Naive thymus-derived CD4-positive, alpha-beta T cell (primary cell): ENCODE data around the gene PRCD. TPM values are rescaled to one million over a fixed set of nuclear protein-coding genes. Genes with fewer than 3 reads are reported as not detected.
"Not testable (repeated sequence)": the region's sequence is repeated elsewhere in the genome, so short reads cannot be mapped to it uniquely, and the experiment has no call there.

Experiments used
- ATAC-seq: fragments of 150-1000 bp; cut with Tn5 transposase; 2 replicates; pipeline ENCODE4 v1.10.0; 2021; ENCODE audit warnings: mild to moderate bottlenecking, moderate library complexity
- CTCF ChIA-PET: fragments of 350-600 bp; sonication (Branson Sonifier 250); formaldehyde crosslinking; loops from one replicate; lab custom pipeline; 2021; ENCODE audit warnings: antibody characterized with exemption; lab: Charles Lee
- POLR2A ChIA-PET: fragments of 350-600 bp; sonication (Branson Sonifier 250); formaldehyde crosslinking; loops from one replicate; lab custom pipeline; 2021; ENCODE audit warnings: antibody characterized with exemption, inconsistent platforms; lab: Charles Lee
- DNase-seq, 9 donors: peaks; one replicate each; pipeline versions ENCODE4 v3.0.0 to v3.0.0-alpha.2; 2020 to 2022; ENCODE audit warnings: mixed read lengths in 1 of 9
- H3K27ac ChIP-seq: one replicate; pipeline ENCODE4 v1.7.0; 2013; ENCODE audit warnings: mild to moderate bottlenecking, low read depth, low read length, moderate library complexity
- H3K27me3 ChIP-seq, 2 donors: one replicate each; pipeline ENCODE4 v1.7.0; 2013; ENCODE audit warnings: low read length in 2 of 2, mild to moderate bottlenecking in 2 of 2, moderate library complexity in 2 of 2; ENCODE audit not compliant: control insufficient read depth in 2 of 2, insufficient read depth in 2 of 2
- H3K36me3 ChIP-seq, 3 experiments: 1 replicate in 2 of 3; 2 replicates in 1 of 3; pipeline ENCODE4 v1.7.0; 2013; ENCODE audit warnings: low read length in 3 of 3, mild to moderate bottlenecking in 3 of 3, moderate library complexity in 1 of 3; ENCODE audit not compliant: insufficient read depth in 3 of 3, control insufficient read depth in 2 of 3
- H3K4me1 ChIP-seq, 2 donors: one replicate each; pipeline ENCODE4 v1.7.0; 2013; ENCODE audit warnings: low read length in 2 of 2, mild to moderate bottlenecking in 2 of 2, moderate library complexity in 1 of 2; ENCODE audit not compliant: control insufficient read depth in 2 of 2, insufficient read depth in 2 of 2
- H3K4me3 ChIP-seq: 2 replicates; pipeline ENCODE4 v1.7.0; 2013; ENCODE audit warnings: mild to moderate bottlenecking, low read length
- H3K9me3 ChIP-seq, 3 experiments: 1 replicate in 2 of 3; 2 replicates in 1 of 3; pipeline ENCODE4 v1.7.0; 2013; ENCODE audit warnings: low read length in 3 of 3; ENCODE audit not compliant: control insufficient read depth in 2 of 3
- H3K27ac Mint-ChIP-seq, 9 donors: one replicate each; pipeline ENCODE4 v1.8.0; 2020 to 2022; ENCODE audit warnings: mixed read lengths in 9 of 9, mild to moderate bottlenecking in 8 of 9, moderate library complexity in 5 of 9, inconsistent platforms in 2 of 9
- H3K27me3 Mint-ChIP-seq, 5 donors: one replicate each; pipeline ENCODE4 v1.8.0; 2021 to 2022; ENCODE audit warnings: mixed read lengths in 5 of 5, mild to moderate bottlenecking in 1 of 5
- H3K36me3 Mint-ChIP-seq, 5 donors: one replicate each; pipeline ENCODE4 v1.8.0; 2020 to 2022; ENCODE audit warnings: mixed read lengths in 5 of 5, mild to moderate bottlenecking in 3 of 5, inconsistent platforms in 1 of 5
- H3K4me1 Mint-ChIP-seq, 7 donors: one replicate each; pipeline ENCODE4 v1.8.0; 2020 to 2022; ENCODE audit warnings: mixed read lengths in 7 of 7, mild to moderate bottlenecking in 3 of 7, inconsistent platforms in 1 of 7
- H3K4me3 Mint-ChIP-seq, 10 donors: one replicate each; pipeline ENCODE4 v1.8.0; 2020 to 2022; ENCODE audit warnings: mild to moderate bottlenecking in 10 of 10, mixed read lengths in 10 of 10, moderate library complexity in 6 of 10, inconsistent platforms in 2 of 10
- H3K9me3 Mint-ChIP-seq, 11 donors: one replicate each; pipeline ENCODE4 v1.8.0; 2020 to 2022; ENCODE audit warnings: mixed read lengths in 11 of 11, mild to moderate bottlenecking in 4 of 11, inconsistent platforms in 1 of 11, moderate library complexity in 1 of 11
- intact Hi-C, 2 donors: fragments of 100-400 bp; cut with micrococcal nuclease; formaldehyde crosslinking; loops; one replicate each; pipeline ENCODE4 v1.15.1; 2023
- polyA plus RNA-seq, 2 donors: library from polyadenylated mRNA; unstranded; fragments of 300-500 nt; fragmentation: Illumina TruSeq; gene quantifications; one replicate each; pipeline ENCODE4 v1.2.3, GENCODE V29; 2021
- total RNA-seq, 6 experiments: library from RNA in 5 of 6; stranded (reverse) in 5 of 6; gene quantifications; 1 replicate in 5 of 6; 2 replicates in 1 of 6; pipeline ENCODE4 v1.2.3 and lab custom pipeline; 2021 to 2026

The PRCD gene
- total and polyA plus RNA-seq, 7 experiments from 2014 or later = 1.3 TPM; not detected in 6

DNA sequence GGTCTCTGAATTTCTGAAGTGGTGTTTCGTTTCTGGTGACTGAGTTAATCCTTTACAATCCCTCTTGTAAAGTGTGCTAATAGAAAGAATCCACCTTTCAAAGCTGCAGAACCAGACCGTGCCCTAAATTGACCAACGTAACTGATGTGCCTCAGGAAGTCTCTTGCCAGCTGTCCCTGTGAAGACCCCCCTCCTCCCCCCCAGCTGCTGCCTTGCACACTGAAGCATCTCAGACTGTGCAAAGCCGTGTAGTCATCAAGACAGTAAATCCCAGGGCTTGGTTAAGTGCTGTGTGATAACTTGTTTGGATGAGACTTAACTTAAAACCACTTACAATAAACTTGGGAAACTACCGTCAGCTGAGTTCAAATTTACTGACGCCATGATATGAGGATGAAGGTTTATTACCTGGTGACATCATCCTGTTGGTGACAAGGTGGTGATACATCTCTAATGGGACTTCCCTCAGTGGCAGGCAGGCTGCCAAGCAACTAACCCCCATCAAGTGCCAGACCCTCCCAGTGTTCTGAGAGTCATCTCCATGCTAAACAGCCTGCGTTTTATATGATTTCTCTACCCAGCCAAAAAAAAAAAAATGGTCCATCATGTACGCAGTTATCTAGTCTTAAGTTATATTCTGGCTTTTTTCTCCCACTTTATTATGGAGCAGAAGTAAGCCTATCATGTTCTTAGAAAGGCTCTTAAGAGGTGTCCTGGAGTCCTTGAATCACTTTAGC, 25.3 kb downstream of the PRCD start:
- CTCF ChIA-PET = interaction anchor here (0.7 to 1.2 kb wide), 2 partner anchors 7 to 46 kb away, joined by 3 read pairs; no protein-coding TSS in a partner anchor
- H3K27ac ChIP-seq, H3K9me3 Mint-ChIP-seq, H3K27me3 Mint-ChIP-seq, H3K9me3 ChIP-seq, H3K4me3 ChIP-seq, H3K27me3 ChIP-seq, H3K4me3 Mint-ChIP-seq, intact Hi-C loops, POLR2A ChIA-PET, DNase-seq: not testable (repeated sequence)
- Mint-ChIP-seq H3K4me1 (peaks cover 20 to 49% (median 35%) of the 10 kb centered on the region in 7 donors), H3K27ac (peak overlapping the region in 1 of 9 donors; percentile 22), H3K36me3 (peaks cover 9 to 37% (median 21%) of the 10 kb centered on the region in 5 donors)
- peaks cover 4 to 13% of the 10 kb centered on the region in 2 donors for H3K4me1 ChIP-seq
- ATAC-seq = peak; percentile 42
- H3K36me3 ChIP-seq = peaks cover 5 to 44% (median 8%) of the 10 kb centered on the region in 3 experiments

DNA sequence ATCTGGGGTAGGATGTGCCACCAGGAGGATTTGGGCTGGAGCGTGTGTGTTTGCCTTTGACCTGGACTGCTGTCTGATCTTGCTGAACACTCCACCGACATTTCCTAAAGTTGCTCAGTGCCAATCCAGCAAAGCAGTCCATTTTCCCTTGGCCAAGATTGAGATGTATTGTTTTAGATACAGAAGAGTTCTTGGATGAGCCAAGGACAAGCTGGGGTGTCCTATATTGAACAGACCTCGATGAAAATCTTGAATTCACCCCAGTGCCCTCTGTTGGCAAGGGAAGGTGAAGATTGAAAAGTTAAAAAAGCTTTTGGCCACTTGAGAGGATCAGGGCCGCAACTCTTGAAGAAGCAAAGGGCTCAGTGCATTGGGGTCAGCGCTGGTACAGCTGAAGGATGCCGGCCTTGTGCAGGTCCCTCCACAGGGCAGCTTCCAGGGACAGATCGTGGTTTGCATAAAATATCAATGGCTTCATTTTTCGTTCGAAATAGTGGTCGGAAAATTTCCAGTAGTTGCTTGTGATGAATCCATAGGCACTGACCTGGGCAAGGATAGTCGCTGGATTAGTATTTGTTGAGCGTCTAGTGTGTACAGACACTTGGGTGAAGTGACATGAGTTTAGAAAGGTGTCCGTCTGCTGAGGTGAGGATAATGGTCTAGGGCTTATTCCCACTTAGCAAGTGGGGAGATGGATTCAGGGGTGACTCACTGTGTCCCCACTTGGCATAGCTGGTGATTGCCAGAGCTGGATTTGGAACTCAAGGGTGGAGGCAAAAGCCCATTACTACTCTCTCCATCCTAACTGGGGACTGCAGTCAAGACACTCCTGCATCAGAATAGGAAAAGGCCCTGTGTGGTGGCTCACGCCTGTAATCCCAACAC, 26.1 kb downstream of the PRCD start:
- ATAC-seq = no peak
- H3K27ac Mint-ChIP-seq = peak overlapping the region in 2 of 9 donors; percentile 22 to 48
- peaks cover 9 to 37% (median 21%) of the 10 kb centered on the region in 5 donors for H3K36me3 Mint-ChIP-seq
- Histone ChIP-seq H3K27me3 (no peaks in the 10 kb centered on the region), H3K4me1 (peaks cover 4 to 12% of the 10 kb centered on the region in 2 donors), H3K9me3 (no peaks in the 10 kb centered on the region), H3K4me3 (no peak overlapping the region), H3K36me3 (peaks cover 5 to 44% (median 8%) of the 10 kb centered on the region in 3 experiments), H3K27ac (no peak overlapping the region)
- H3K4me3 Mint-ChIP-seq = no peak overlapping the region
- H3K27me3 Mint-ChIP-seq = peaks cover 0 to 5% (median 0%) of the 10 kb centered on the region in 5 donors
- no peak for DNase-seq
- ChIA-PET POLR2A (interaction anchor here (0.6 to 0.7 kb wide), 2 partner anchors 37 to 98 kb away, joined by 3 read pairs; no protein-coding TSS in a partner anchor), CTCF (interaction anchor here (1.1 to 1.2 kb wide), 3 partner anchors 8 to 115 kb away, joined by 3 read pairs; no protein-coding TSS in a partner anchor)
- intact Hi-C loops = no loop called here
- H3K9me3 Mint-ChIP-seq = no peaks in the 10 kb centered on the region
- H3K4me1 Mint-ChIP-seq = peaks cover 20 to 45% (median 29%) of the 10 kb centered on the region in 7 donors

DNA sequence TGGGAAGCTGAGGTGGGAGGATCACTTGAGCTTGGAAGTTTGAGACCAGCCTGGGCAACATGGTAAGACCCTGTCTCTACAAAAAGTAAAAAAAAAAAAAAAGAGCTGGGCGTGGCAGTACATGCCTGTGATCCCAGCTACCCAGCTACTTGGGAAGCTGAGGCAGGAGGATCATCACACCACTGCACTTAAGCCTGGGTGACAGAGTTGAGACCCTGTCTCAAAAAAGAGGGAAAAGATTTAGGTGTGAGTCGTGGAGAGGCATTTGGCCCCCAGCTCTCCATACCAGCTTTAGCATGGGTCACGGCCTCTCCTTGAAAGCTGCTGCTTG, 26.7 kb downstream of the PRCD start:
- DNase-seq = no peak
- Histone ChIP-seq H3K27ac (no peak overlapping the region), H3K27me3 (no peaks in the 10 kb centered on the region), H3K4me3 (no peak overlapping the region), H3K4me1 (peaks cover 0 to 6% of the 10 kb centered on the region in 2 donors), H3K36me3 (peaks cover 5 to 38% (median 8%) of the 10 kb centered on the region in 3 experiments), H3K9me3 (no peaks in the 10 kb centered on the region)
- POLR2A ChIA-PET = interaction anchor here (0.7 kb wide), 1 partner anchor 98 kb away, joined by 3 read pairs; no protein-coding TSS in a partner anchor
- Mint-ChIP-seq H3K27ac (peak overlapping the region in 1 of 9 donors; percentile 48), H3K4me1 (peaks cover 20 to 39% (median 26%) of the 10 kb centered on the region in 7 donors), H3K9me3 (no peaks in the 10 kb centered on the region), H3K27me3 (peaks cover 0 to 5% (median 0%) of the 10 kb centered on the region in 5 donors), H3K36me3 (peaks cover 7 to 35% (median 20%) of the 10 kb centered on the region in 5 donors), H3K4me3 (no peak overlapping the region)
- intact Hi-C loops = no loop called here
- ATAC-seq = no peak
- CTCF ChIA-PET = interaction anchor here (0.6 to 1.2 kb wide), 4 partner anchors 9 to 114 kb away, joined by 3 read pairs; no protein-coding TSS in a partner anchor

DNA sequence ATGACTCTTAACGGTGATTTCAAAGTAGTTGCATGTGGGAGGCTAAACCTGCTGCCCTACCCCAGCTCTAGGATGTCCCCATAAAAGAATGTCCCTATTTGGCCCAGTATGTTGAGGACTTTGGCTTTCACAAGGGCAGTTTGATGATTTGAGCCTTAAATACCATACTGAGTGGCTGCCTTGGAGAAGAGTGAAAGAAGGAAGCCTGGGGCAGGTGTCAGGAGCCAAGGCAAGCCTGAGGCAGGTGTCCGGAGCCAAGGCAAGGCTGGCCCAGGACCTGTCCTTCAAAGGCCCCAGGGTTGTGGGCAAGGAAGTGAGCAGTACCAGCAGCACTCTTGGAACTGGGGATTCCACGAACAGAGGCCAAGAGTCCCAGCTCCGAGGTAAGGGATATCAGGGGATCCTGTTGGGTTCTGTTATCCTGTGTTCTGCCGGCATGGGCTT, 27.2 kb downstream of the PRCD start:
- no peak for ATAC-seq
- CTCF ChIA-PET = interaction anchor here (0.6 to 1.1 kb wide), 2 partner anchors 11 to 20 kb away, joined by 3 read pairs; no protein-coding TSS in a partner anchor

DNA sequence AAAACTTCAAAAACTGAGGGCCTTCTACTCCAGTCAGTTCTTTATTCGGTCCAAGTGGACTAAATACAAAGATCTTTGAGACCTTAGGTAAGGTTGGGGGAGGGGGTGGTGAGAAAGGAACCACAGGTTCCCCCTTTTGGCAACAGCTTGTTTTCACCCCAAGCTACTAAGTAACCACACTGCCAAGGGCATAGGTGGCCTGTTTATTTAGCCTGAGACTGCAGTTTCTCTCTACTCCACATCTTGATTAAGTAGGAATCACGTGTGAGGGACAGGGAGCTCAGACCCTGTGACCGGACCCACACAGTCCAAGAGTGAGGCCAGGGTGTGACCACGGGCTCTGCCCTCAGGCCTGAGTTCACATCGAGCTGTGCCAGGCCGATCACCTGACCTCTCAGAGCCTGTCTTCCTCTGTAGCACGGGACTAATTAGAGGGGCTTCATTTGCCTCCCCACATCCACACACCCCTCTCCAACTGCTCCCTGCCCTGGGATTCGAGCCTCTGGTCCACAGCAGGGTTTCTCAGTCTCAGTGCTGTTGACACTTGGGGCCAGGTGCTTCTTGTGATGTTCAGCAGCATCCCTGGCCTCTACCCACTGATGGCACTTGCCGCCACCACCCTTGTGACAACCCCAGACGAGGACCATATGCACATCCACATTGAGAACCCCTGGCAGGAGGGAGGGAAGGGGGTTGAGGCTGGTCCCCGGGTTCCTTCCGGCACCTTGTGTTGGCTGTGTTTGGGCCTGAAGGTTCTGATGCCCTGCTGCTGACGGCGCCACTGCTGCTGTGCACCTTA, 28.0 kb downstream of the PRCD start:
- ChIA-PET POLR2A (interaction anchor here (1.1 kb wide), 1 partner anchor 17 kb away, joined by 3 read pairs; no protein-coding TSS in a partner anchor), CTCF (no interaction called here)
- H3K27me3 ChIP-seq = no peaks in the 10 kb centered on the region
- peaks cover 0 to 26% (median 3%) of the 10 kb centered on the region in 3 experiments for H3K36me3 ChIP-seq
- no peaks in the 10 kb centered on the region for H3K9me3 ChIP-seq
- H3K4me1 Mint-ChIP-seq = peaks cover 16 to 34% (median 20%) of the 10 kb centered on the region in 7 donors
- no peak overlapping the region for H3K27ac ChIP-seq
- no peak overlapping the region for H3K4me3 ChIP-seq
- H3K36me3 Mint-ChIP-seq = peaks cover 3 to 27% (median 15%) of the 10 kb centered on the region in 5 donors
- no peaks in the 10 kb centered on the region for H3K4me1 ChIP-seq
- H3K27ac Mint-ChIP-seq = no peak overlapping the region
- DNase-seq = no peak
- H3K9me3 Mint-ChIP-seq = no peaks in the 10 kb centered on the region
- H3K27me3 Mint-ChIP-seq = peaks cover 0 to 5% (median 0%) of the 10 kb centered on the region in 5 donors
- ATAC-seq = peak; percentile 62
- intact Hi-C loops = no loop called here
- peak overlapping the region in 1 of 10 donors; percentile 66 for H3K4me3 Mint-ChIP-seq

More for the DNA sequence above, 27.2 kb downstream of the PRCD start:
- peak overlapping the region in 2 of 9 donors; percentile 32 to 46 for H3K27ac Mint-ChIP-seq
- no peak for DNase-seq
- no peaks in the 10 kb centered on the region for H3K9me3 ChIP-seq
- POLR2A ChIA-PET = interaction anchor here (1.1 kb wide), 1 partner anchor 16 kb away, joined by 3 read pairs; no protein-coding TSS in a partner anchor
- H3K36me3 ChIP-seq = peaks cover under 1 to 34% (median 4%) of the 10 kb centered on the region in 3 experiments
- H3K27me3 Mint-ChIP-seq = peaks cover 0 to 5% (median 0%) of the 10 kb centered on the region in 5 donors
- no peak overlapping the region for H3K4me3 ChIP-seq
- no peaks in the 10 kb centered on the region for H3K9me3 Mint-ChIP-seq
- intact Hi-C loops = no loop called here
- peaks cover 0 to 1% of the 10 kb centered on the region in 2 donors for H3K4me1 ChIP-seq
- no peaks in the 10 kb centered on the region for H3K27me3 ChIP-seq
- H3K4me3 Mint-ChIP-seq = no peak overlapping the region
- H3K36me3 Mint-ChIP-seq = peaks cover 4 to 30% (median 18%) of the 10 kb centered on the region in 5 donors
- peaks cover 20 to 36% (median 22%) of the 10 kb centered on the region in 7 donors for H3K4me1 Mint-ChIP-seq
- no peak overlapping the region for H3K27ac ChIP-seq
